Fibroblast of pulmonary artery (primary cell): ENCODE measurements around the gene RNU6-8.
A peak's percentile ranks its signal among the peaks of the same experiment; 100 is the strongest.

ENCODE experiments used
- DNase-seq: peaks from one replicate; pipeline ENCODE4 v3.0.0-alpha.2; 2010; ENCODE audit warnings: low read depth
- H3K4me3 ChIP-seq: replicated peaks from 2 replicates; pipeline ENCODE4 v1.5.1; 2011; ENCODE audit warnings: low read depth, mild to moderate bottlenecking, control low read depth, low read length, moderate library complexity
- TF ChIP-seq, protein P1 (sequence below): IDR thresholded peaks from 2 replicates; pipeline ENCODE4 v1.5.1; 2011; ENCODE audit warnings: mild to moderate bottlenecking, control low read depth, low read length, inconsistent platforms; ENCODE audit errors: missing control alignments

RNU6-8 gene

DNA sequence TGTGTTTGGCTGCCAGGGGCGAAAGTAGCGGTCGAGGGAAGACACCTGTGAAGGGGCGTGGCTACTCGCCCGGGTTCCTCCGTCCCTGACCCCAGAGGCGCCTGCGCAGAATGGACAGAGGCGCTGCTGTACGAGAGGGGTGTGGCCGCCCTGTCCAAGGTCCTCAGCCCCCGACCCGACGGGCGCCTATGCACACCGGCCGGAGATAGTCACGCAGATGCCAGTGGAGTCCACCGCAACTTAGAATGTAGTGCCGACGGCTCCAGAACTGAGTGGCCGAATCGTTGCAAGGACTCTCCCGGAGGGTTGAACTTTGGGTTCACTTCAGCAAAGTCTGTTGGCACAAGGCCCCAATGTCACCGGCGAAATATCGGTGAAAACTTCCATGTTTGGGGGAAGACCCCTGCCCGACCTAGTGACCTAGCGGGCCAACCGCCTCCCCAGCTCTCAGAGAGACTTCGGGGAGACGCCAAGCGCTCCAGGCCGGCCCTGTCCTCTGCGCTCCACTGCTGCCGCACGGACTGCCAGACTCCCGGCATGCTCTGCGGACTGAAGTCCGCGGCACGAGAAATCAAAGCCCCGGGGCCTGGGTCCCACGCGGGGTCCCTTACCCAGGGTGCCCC lies 1.8 kb downstream of the RNU6-8 start:
- TF ChIP-seq, protein P1, sequence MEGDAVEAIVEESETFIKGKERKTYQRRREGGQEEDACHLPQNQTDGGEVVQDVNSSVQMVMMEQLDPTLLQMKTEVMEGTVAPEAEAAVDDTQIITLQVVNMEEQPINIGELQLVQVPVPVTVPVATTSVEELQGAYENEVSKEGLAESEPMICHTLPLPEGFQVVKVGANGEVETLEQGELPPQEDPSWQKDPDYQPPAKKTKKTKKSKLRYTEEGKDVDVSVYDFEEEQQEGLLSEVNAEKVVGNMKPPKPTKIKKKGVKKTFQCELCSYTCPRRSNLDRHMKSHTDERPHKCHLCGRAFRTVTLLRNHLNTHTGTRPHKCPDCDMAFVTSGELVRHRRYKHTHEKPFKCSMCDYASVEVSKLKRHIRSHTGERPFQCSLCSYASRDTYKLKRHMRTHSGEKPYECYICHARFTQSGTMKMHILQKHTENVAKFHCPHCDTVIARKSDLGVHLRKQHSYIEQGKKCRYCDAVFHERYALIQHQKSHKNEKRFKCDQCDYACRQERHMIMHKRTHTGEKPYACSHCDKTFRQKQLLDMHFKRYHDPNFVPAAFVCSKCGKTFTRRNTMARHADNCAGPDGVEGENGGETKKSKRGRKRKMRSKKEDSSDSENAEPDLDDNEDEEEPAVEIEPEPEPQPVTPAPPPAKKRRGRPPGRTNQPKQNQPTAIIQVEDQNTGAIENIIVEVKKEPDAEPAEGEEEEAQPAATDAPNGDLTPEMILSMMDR, result no peak

DNA sequence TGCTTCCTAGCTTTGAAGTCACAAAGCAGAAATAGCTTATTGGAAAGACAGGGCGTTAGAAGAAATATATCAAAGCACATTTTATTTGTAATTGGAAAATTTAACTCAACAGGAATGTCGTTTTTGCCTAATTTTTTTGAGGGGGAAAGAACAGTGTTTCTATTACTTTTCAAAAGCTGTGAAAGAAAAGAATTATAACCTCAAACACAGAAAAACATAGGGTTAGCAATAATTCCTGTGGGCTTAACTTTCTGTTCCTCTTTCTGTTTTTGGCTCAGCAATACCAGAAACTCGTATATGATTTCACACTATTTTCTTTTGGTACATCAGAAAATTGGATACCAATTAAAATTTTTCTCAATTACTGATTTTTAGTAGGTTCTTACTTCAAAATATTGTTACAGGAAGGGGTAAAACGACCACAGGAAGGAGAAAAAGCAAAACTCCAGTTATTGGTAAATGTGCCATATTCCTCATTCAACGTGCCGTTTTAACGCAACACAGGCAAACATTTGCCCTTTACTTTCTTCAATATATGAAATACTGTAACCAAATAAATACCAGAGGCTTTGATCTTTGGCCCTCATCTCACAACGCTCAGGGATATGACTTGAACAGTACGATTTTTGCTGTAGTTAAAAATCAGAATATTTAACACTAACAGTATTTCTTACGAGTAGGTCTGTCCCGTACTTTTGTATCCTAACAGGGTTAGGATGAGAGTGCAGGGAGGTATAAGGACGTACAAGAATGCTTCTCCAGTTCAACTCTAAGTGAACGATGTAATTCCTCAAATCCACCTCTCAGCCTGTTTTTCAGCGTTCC lies 2.5 kb downstream of the RNU6-8 start:
- DNase-seq, result no peak
- H3K4me3 ChIP-seq, result peak overlapping the region; percentile 70
- TF ChIP-seq, protein P1, result no peak

More for the DNA sequence above, 1.8 kb downstream of the RNU6-8 start:
- DNase-seq, result peak; percentile 55
- peak overlapping the region; percentile 70 for H3K4me3 ChIP-seq

DNA sequence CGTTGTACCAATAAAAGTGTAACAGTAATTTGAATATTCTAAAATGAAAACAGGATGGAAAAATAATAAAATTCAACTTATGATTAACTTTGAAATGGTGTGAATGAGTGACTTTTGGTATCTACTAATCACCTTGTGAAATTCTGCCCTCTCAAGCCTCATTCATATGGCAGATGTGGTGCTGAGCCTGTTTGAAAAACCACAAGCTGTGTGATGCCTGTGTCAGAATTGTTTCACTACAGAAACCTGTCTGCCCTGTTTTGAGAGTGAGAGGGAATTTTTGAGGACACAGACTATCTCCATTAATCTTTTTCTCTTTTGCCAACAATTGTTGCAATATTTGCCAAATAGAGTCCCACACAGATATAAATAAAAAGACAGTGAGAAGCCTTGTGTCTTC lies 5.2 kb downstream of the RNU6-8 start:
- no peak for DNase-seq
- no peak overlapping the region for H3K4me3 ChIP-seq
- TF ChIP-seq, protein P1, result no peak

DNA sequence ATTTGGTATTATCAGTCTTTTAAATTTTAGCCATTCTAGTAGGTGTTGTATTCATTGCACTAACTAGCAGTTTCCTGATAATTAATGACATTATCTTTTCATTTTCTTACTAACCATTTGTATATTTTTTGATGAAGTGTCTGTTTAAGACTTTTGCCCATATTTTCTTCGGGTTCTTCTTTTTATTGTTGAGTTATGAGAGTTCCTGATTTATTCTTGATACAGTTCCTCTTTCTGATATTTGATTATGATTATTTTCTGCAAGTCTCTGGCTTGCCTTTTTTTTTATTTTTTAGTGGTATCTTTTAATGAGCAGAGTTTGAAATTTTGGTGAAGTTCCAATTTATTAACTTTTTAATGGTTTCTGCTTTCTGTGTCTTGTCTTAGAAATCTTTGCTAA lies 7.4 kb downstream of the RNU6-8 start:
- H3K4me3 ChIP-seq, result no peak overlapping the region
- TF ChIP-seq, protein P1, result no peak
- DNase-seq, result no peak

DNA sequence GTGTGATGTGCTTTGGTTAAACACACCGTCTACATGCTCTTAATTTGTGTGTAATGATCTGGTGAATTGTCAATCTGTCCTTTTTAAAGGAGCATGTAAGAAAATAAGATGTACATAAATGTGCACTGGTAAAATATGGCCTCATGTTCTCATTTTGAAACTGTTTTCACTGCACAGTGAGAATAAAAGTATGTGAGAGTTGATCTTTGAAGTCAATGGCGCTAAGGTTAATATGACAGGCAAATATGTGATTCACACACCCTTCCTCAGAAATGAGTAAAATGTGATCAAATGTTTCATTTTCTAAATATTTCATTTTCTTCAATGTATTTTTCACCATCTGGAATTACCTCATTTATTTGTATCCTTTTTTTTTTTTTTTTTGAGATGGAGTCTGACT lies 9.5 kb downstream of the RNU6-8 start:
- DNase-seq, result no peak
- no peak overlapping the region for H3K4me3 ChIP-seq
- TF ChIP-seq, protein P1, result no peak

DNA sequence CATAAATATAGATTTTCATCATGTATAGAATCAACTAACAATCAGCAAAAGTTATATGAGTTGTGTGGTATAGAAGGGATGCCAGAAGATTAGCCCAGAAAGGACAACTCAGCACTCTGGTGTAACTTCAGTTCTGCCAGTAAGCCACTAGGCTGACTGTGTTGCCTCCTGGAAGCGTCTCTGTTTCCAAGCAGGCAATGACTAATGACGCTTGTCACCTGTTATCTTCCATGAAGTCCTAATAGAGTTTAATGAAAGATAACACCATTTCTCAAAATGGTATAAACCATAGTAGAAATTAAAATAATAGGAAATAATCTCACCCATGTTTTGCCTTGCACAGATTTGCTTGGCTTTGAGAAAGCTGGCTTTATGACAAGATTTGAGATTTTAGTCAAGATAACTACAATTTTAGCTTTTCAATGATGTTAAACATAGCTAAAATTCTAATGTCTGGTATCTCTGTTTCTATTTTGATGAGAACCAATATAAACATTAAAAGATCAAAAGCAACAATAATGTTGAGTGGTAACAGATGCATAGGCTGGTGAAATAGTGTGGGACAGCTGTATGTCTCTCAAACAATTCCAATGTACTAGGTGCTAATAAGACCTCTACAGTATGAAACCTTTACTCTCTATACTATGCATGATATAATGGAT lies 10.2 kb downstream of the RNU6-8 start:
- DNase-seq, result no peak
- TF ChIP-seq, protein P1, result no peak

More for the DNA sequence above, 10.2 kb downstream of the RNU6-8 start:
- no peak overlapping the region for H3K4me3 ChIP-seq
